Measurements from ENCODE around the gene P2RY6.
A peak's percentile ranks its signal among the peaks of the same experiment; 100 is the strongest.
"Not testable (repeated sequence)": the region's sequence is repeated elsewhere in the genome, so short reads cannot be mapped to it uniquely, and the experiment has no call there.

P2RY6 gene

GRCh38 chr11:73262851-73263495, 9.2 kb upstream of the P2RY6 start:
- no peak for DNase-seq

- no peak for DNase-seq
Measured at GRCh38 chr11:73263640-73264039, 8.5 kb upstream of the P2RY6 start.

GRCh38 chr11:73265278-73265810, 6.8 kb upstream of the P2RY6 start:
- DNase-seq, result no peak

GRCh38 chr11:73265853-73266645, 6.1 kb upstream of the P2RY6 start:
- no peak for DNase-seq

GRCh38 chr11:73266646-73267020, 5.5 kb upstream of the P2RY6 start:
- DNase-seq, result no peak

- DNase-seq, result no peak
Measured at GRCh38 chr11:73267122-73267846, 4.9 kb upstream of the P2RY6 start.

- no peak for DNase-seq
Measured at GRCh38 chr11:73267906-73268540, 4.1 kb upstream of the P2RY6 start.

GRCh38 chr11:73268671-73269271, 3.4 kb upstream of the P2RY6 start:
- no peak for DNase-seq

GRCh38 chr11:73269459-73270015, 2.6 kb upstream of the P2RY6 start:
- no peak for DNase-seq

- DNase-seq, result no peak
Measured at GRCh38 chr11:73270016-73270854, 1.9 kb upstream of the P2RY6 start.

GRCh38 chr11:73270855-73271477, 1.2 kb upstream of the P2RY6 start:
- DNase-seq, result no peak

- DNase-seq, result not testable (repeated sequence)
Measured at GRCh38 chr11:73271478-73271865, 666 bp upstream of the P2RY6 start.

- no peak for DNase-seq
Measured at GRCh38 chr11:73272680-73273038, 521 bp downstream of the P2RY6 start.

GRCh38 chr11:73273222-73273895, 1.2 kb downstream of the P2RY6 start:
- DNase-seq, result no peak

GRCh38 chr11:73274191-73274590, 2.1 kb downstream of the P2RY6 start:
- not testable (repeated sequence) for DNase-seq

- DNase-seq, result peak in 1 of 2 donors; percentile 36
Measured at GRCh38 chr11:73274722-73275380, 2.7 kb downstream of the P2RY6 start.

GRCh38 chr11:73275381-73275750, 3.2 kb downstream of the P2RY6 start:
- no peak for DNase-seq

- no peak for DNase-seq
Measured at GRCh38 chr11:73277467-73277866, 5.3 kb downstream of the P2RY6 start.

- no peak for DNase-seq
Measured at GRCh38 chr11:73280626-73281025, 8.5 kb downstream of the P2RY6 start.

- peak in 1 of 2 donors; percentile 30 for DNase-seq
Measured at GRCh38 chr11:73281201-73281741, 9.1 kb downstream of the P2RY6 start.

Data from bone marrow (tissue), 2 donors.